Coronary artery (tissue), 2 donors: ENCODE results near the gene ADAMTS18.
A peak's percentile ranks its signal among the peaks of the same experiment; 100 is the strongest.
"Not testable (repeated sequence)": the region's sequence is repeated elsewhere in the genome, so short reads cannot be mapped to it uniquely, and the experiment has no call there.

Experiments used
- DNase-seq: peaks from one replicate; pipeline ENCODE4 v3.0.0-alpha.2; 2017; ENCODE audit warnings: low spot score
- H3K27ac ChIP-seq, 2 donors: fragments of 200-600 bp; sonication (generic); one replicate each; pipeline ENCODE4 v1.5.1; 2016 to 2019
- H3K4me3 ChIP-seq: fragments of 200-600 bp; sonication (generic); 2 replicates; pipeline ENCODE4 v1.5.1; 2016; ENCODE audit warnings: mild to moderate bottlenecking, moderate library complexity
- CTCF ChIP-seq: fragments of 200-600 bp; sonication (generic); IDR thresholded peaks from one replicate; pipeline ENCODE4 v1.5.1; 2019; ENCODE audit warnings: antibody characterized with exemption

The ADAMTS18 gene

GRCh38 chr16:77434530-77435271 lies at the start of gene ADAMTS18:
Gene ADAMTS18, minus strand, starts transcription at chr16:77435034. Its CDS starts 339 bp downstream, at chr16:77434695.
- H3K27ac ChIP-seq: no peak within 1 kb of the TSS
- DNase-seq: no peak
- TF ChIP-seq CTCF: no peak
- H3K4me3 ChIP-seq: peak within 1 kb of the TSS; percentile 19

GRCh38 chr16:77480681-77481315 lies 46.0 kb upstream of the ADAMTS18 start:
- Histone ChIP-seq H3K27ac (no peak overlapping the region), H3K4me3 (no peak overlapping the region)
- DNase-seq: no peak
- TF ChIP-seq CTCF: no peak

GRCh38 chr16:77472262-77472661 lies 37.4 kb upstream of the ADAMTS18 start:
- no peak for DNase-seq
- no peak for TF ChIP-seq CTCF
- H3K27ac ChIP-seq: no peak overlapping the region
- no peak overlapping the region for H3K4me3 ChIP-seq

- no peak for TF ChIP-seq CTCF
- Histone ChIP-seq H3K4me3 (no peak overlapping the region), H3K27ac (no peak overlapping the region)
- no peak for DNase-seq
These were observed 36.0 kb upstream of the ADAMTS18 start for GRCh38 chr16:77470851-77471250.

GRCh38 chr16:77469634-77470033 lies 34.8 kb upstream of the ADAMTS18 start:
- Histone ChIP-seq H3K27ac (no peak overlapping the region), H3K4me3 (no peak overlapping the region)
- no peak for TF ChIP-seq CTCF
- no peak for DNase-seq

- DNase-seq: no peak
- no peak overlapping the region for H3K4me3 ChIP-seq
- TF ChIP-seq CTCF: no peak
- no peak overlapping the region for H3K27ac ChIP-seq
These were observed 34.0 kb upstream of the ADAMTS18 start for GRCh38 chr16:77468831-77469230.

- DNase-seq: no peak
- H3K27ac ChIP-seq: no peak overlapping the region
- no peak overlapping the region for H3K4me3 ChIP-seq
- TF ChIP-seq CTCF: no peak
These were observed 33.0 kb upstream of the ADAMTS18 start for GRCh38 chr16:77467821-77468335.

GRCh38 chr16:77463659-77464058 lies 28.8 kb upstream of the ADAMTS18 start:
- not testable (repeated sequence) for H3K27ac ChIP-seq, DNase-seq, H3K4me3 ChIP-seq
